WTC11 (cell line): Measurements from ENCODE around the gene EFS. TPM values are rescaled to one million over a fixed set of nuclear protein-coding genes. Genes with fewer than 3 reads are reported as not detected.

Experiments used
- ATAC-seq: fragments of 200-7000 bp; cut with Tn5 transposase; 2 replicates; pipeline ENCODE4 v1.10.0; 2021; ENCODE audit warnings: mild to moderate bottlenecking, moderate library complexity
- CTCF ChIA-PET: fragments of 300-600 bp; sonication (Branson Sonifier 250); formaldehyde crosslinking; loops from one replicate; lab custom pipeline; 2021; ENCODE audit warnings: antibody characterized with exemption; lab: Charles Lee
- POLR2A ChIA-PET: fragments of 350-600 bp; sonication (Branson Sonifier 250); formaldehyde crosslinking; loops from one replicate; lab custom pipeline; 2021; ENCODE audit warnings: antibody characterized with exemption; lab: Charles Lee
- DNase-seq: peaks from one replicate; pipeline ENCODE4 v3.0.0; 2021; ENCODE audit warnings: low spot score
- H3K27ac Mint-ChIP-seq: 2 replicates; pipeline ENCODE4 v1.8.0; 2021; ENCODE audit warnings: mixed read lengths
- H3K27me3 Mint-ChIP-seq: 2 replicates; pipeline ENCODE4 v1.8.0; 2021; ENCODE audit warnings: low read depth, mild to moderate bottlenecking, moderate library complexity, mixed read lengths
- H3K36me3 Mint-ChIP-seq: 2 replicates; pipeline ENCODE4 v1.8.0; 2021; ENCODE audit warnings: mixed read lengths
- H3K4me1 Mint-ChIP-seq: 2 replicates; pipeline ENCODE4 v1.8.0; 2022; ENCODE audit warnings: mixed read lengths
- H3K4me3 Mint-ChIP-seq: 2 replicates; pipeline ENCODE4 v1.8.0; 2021; ENCODE audit warnings: mild to moderate bottlenecking, moderate library complexity, mixed read lengths
- H3K9me3 Mint-ChIP-seq: 2 replicates; pipeline ENCODE4 v1.8.0; 2021; ENCODE audit warnings: mixed read lengths
- ERG ChIP-seq: fragments of 250-450 bp; sonication (Bioruptor Pico); IDR thresholded peaks from 2 replicates; pipeline ENCODE4 v1.8.0; 2021; ENCODE audit warnings: mild to moderate bottlenecking
- FOXP4 ChIP-seq: sonication (generic); formaldehyde crosslinking; IDR thresholded peaks from 2 replicates; pipeline ENCODE4 v1.8.0; 2022; ENCODE audit warnings: mild to moderate bottlenecking, missing genetic modification reagents
- IRF1 ChIP-seq: sonication (generic); formaldehyde crosslinking; IDR thresholded peaks from 2 replicates; pipeline ENCODE4 v1.8.0; 2023; ENCODE audit warnings: missing genetic modification reagents
- MAX ChIP-seq: sonication (generic); formaldehyde crosslinking; IDR thresholded peaks from 2 replicates; pipeline ENCODE4 v1.8.0; 2022; ENCODE audit warnings: mild to moderate bottlenecking, missing genetic modification reagents
- OVOL2 ChIP-seq: fragments of 250-450 bp; sonication (Bioruptor Pico); IDR thresholded peaks from 2 replicates; pipeline ENCODE4 v1.9.0; 2021; ENCODE audit warnings: mild to moderate bottlenecking, borderline replicate concordance
- PRRX2 ChIP-seq: fragments of 250-450 bp; sonication (Bioruptor Pico); IDR thresholded peaks from 2 replicates; pipeline ENCODE4 v1.8.0; 2021; ENCODE audit warnings: mild to moderate bottlenecking
- RORB ChIP-seq: fragments of 250-450 bp; sonication (Bioruptor Pico); IDR thresholded peaks from 2 replicates; pipeline ENCODE4 v1.9.0; 2021; ENCODE audit warnings: mild to moderate bottlenecking
- TEAD4 ChIP-seq: sonication (generic); formaldehyde crosslinking; IDR thresholded peaks from 2 replicates; pipeline ENCODE4 v1.8.0; 2022; ENCODE audit warnings: mild to moderate bottlenecking, missing genetic modification reagents
- ZMAT4 ChIP-seq: fragments of 250-450 bp; sonication (Bioruptor Pico); IDR thresholded peaks from 2 replicates; pipeline ENCODE4 v1.9.0; 2021; ENCODE audit warnings: mild to moderate bottlenecking
- ZNF317 ChIP-seq: sonication (generic); formaldehyde crosslinking; IDR thresholded peaks from 2 replicates; pipeline ENCODE4 v1.8.1; 2023; ENCODE audit warnings: low read depth, mild to moderate bottlenecking, moderate library complexity, missing genetic modification reagents, borderline replicate concordance
- ZNF512 ChIP-seq: sonication (generic); formaldehyde crosslinking; IDR thresholded peaks from 2 replicates; pipeline ENCODE4 v1.8.1; 2022; ENCODE audit warnings: missing genetic modification reagents, borderline replicate concordance
- total RNA-seq: library from RNA; stranded (reverse); gene quantifications from 3 replicates; pipeline ENCODE4 v1.2.3, GENCODE V29; 2021
- TF ChIP-seq, protein P1 (sequence below): fragments of 250-450 bp; sonication (Bioruptor Pico); IDR thresholded peaks from 2 replicates; pipeline ENCODE4 v1.9.0; 2021; ENCODE audit warnings: moderate library complexity, mild to moderate bottlenecking, inconsistent platforms, borderline replicate concordance
- TF ChIP-seq, protein P2 (sequence below): sonication (generic); formaldehyde crosslinking; IDR thresholded peaks from 2 replicates; pipeline ENCODE4 v1.8.1; 2023; ENCODE audit warnings: mild to moderate bottlenecking, missing genetic modification reagents
- TF ChIP-seq, protein P3 (sequence below): fragments of 250-450 bp; sonication (Bioruptor Pico); IDR thresholded peaks from 2 replicates; pipeline ENCODE4 v1.9.0; 2021; ENCODE audit warnings: mild to moderate bottlenecking, borderline replicate concordance

The EFS gene
- total RNA-seq, 1 experiment from 2014 or later = 35.3 TPM

- Mint-ChIP-seq H3K27ac (no peak overlapping the region), H3K36me3 (peaks cover 13% of the 10 kb centered on the region), H3K4me1 (peaks cover 11% of the 10 kb centered on the region; the same call in 1 of the 2 replicates), H3K27me3 (peaks cover 20% of the 10 kb centered on the region), H3K4me3 (no peak overlapping the region), H3K9me3 (peaks cover 29% of the 10 kb centered on the region)
- TF ChIP-seq, protein P1, sequence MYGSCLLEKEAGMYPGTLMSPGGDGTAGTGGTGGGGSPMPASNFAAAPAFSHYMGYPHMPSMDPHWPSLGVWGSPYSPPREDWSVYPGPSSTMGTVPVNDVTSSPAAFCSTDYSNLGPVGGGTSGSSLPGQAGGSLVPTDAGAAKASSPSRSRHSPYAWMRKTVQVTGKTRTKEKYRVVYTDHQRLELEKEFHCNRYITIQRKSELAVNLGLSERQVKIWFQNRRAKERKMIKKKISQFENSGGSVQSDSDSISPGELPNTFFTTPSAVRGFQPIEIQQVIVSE (CRISPR knock-in tag) = no peak
- TF ChIP-seq ZMAT4 (CRISPR knock-in tag) (no peak), IRF1 (CRISPR knock-in tag) (no peak)
- DNase-seq = no peak
- ChIA-PET CTCF (interaction anchor here (1.1 to 1.2 kb wide), 2 partner anchors 8 to 16 kb away, joined by 4 read pairs; partner anchors contain the start of gene SLC22A17), POLR2A (no interaction called here)
- ATAC-seq = no peak
These were observed 20.5 kb downstream of the EFS start for GRCh38 chr14:23344481-23344880.

- no peak for DNase-seq
- Mint-ChIP-seq H3K27ac (no peak overlapping the region), H3K4me1 (0 out of 2 replicates have a peak, but pooled peaks cover 4% of the 10 kb centered on the region), H3K27me3 (peaks cover 48% of the 10 kb centered on the region), H3K9me3 (peaks cover 67% of the 10 kb centered on the region)
- CTCF ChIA-PET = no interaction called here
- ATAC-seq = no peak
- no peak for TF ChIP-seq ZNF317 (CRISPR knock-in tag)
- TF ChIP-seq, protein P2, sequence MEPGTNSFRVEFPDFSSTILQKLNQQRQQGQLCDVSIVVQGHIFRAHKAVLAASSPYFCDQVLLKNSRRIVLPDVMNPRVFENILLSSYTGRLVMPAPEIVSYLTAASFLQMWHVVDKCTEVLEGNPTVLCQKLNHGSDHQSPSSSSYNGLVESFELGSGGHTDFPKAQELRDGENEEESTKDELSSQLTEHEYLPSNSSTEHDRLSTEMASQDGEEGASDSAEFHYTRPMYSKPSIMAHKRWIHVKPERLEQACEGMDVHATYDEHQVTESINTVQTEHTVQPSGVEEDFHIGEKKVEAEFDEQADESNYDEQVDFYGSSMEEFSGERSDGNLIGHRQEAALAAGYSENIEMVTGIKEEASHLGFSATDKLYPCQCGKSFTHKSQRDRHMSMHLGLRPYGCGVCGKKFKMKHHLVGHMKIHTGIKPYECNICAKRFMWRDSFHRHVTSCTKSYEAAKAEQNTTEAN (CRISPR knock-in tag) = no peak
- TF ChIP-seq MAX (CRISPR knock-in tag) = no peak
- no peak for TF ChIP-seq OVOL2
- TF ChIP-seq, all 79 proteins: peak for 0
- POLR2A ChIA-PET = no interaction called here
- no peak overlapping the region for H3K4me3 Mint-ChIP-seq
- H3K36me3 Mint-ChIP-seq = peaks cover 18% of the 10 kb centered on the region
These were observed 25.3 kb downstream of the EFS start for GRCh38 chr14:23339506-23340268.

- peaks cover 12% of the 10 kb centered on the region for H3K36me3 Mint-ChIP-seq
- no peak overlapping the region for H3K4me3 Mint-ChIP-seq
- H3K4me1 Mint-ChIP-seq = no peaks in the 10 kb centered on the region
- ChIA-PET CTCF (interaction anchor here (1.2 to 1.9 kb wide), 2 partner anchors 10 to 25 kb away, joined by 4 to 8 read pairs; no protein-coding TSS in a partner anchor), POLR2A (interaction anchor here (1.1 kb wide), 1 partner anchor 16 kb away, joined by 3 read pairs; no protein-coding TSS in a partner anchor)
- H3K27ac Mint-ChIP-seq = no peak overlapping the region
- peaks cover 42% of the 10 kb centered on the region for H3K27me3 Mint-ChIP-seq
- ATAC-seq = no peak
- no peak for DNase-seq
- peaks cover 51% of the 10 kb centered on the region for H3K9me3 Mint-ChIP-seq
- TF ChIP-seq ERG = no peak
- TF ChIP-seq PRRX2 (CRISPR knock-in tag) = no peak
- no peak for TF ChIP-seq TEAD4 (CRISPR knock-in tag)
- TF ChIP-seq, protein P3, sequence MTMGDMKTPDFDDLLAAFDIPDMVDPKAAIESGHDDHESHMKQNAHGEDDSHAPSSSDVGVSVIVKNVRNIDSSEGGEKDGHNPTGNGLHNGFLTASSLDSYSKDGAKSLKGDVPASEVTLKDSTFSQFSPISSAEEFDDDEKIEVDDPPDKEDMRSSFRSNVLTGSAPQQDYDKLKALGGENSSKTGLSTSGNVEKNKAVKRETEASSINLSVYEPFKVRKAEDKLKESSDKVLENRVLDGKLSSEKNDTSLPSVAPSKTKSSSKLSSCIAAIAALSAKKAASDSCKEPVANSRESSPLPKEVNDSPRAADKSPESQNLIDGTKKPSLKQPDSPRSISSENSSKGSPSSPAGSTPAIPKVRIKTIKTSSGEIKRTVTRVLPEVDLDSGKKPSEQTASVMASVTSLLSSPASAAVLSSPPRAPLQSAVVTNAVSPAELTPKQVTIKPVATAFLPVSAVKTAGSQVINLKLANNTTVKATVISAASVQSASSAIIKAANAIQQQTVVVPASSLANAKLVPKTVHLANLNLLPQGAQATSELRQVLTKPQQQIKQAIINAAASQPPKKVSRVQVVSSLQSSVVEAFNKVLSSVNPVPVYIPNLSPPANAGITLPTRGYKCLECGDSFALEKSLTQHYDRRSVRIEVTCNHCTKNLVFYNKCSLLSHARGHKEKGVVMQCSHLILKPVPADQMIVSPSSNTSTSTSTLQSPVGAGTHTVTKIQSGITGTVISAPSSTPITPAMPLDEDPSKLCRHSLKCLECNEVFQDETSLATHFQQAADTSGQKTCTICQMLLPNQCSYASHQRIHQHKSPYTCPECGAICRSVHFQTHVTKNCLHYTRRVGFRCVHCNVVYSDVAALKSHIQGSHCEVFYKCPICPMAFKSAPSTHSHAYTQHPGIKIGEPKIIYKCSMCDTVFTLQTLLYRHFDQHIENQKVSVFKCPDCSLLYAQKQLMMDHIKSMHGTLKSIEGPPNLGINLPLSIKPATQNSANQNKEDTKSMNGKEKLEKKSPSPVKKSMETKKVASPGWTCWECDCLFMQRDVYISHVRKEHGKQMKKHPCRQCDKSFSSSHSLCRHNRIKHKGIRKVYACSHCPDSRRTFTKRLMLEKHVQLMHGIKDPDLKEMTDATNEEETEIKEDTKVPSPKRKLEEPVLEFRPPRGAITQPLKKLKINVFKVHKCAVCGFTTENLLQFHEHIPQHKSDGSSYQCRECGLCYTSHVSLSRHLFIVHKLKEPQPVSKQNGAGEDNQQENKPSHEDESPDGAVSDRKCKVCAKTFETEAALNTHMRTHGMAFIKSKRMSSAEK (CRISPR knock-in tag) = no peak
- TF ChIP-seq ZNF512 (CRISPR knock-in tag) = no peak
- TF ChIP-seq FOXP4 (CRISPR knock-in tag) = no peak
- TF ChIP-seq RORB (CRISPR knock-in tag) = no peak
These were observed 29.3 kb downstream of the EFS start for GRCh38 chr14:23335623-23336022.
